ENCODE data around the gene BAZ2B. TPM values are rescaled to one million over a fixed set of nuclear protein-coding genes. Genes with fewer than 3 reads are reported as not detected.

The BAZ2B gene
- total and polyA plus RNA-seq, 7 donors = 7.6 to 156 (median 105) TPM

- intact Hi-C loops (cut with DNase I) = no loop called here
- H3K27me3 ChIP-seq = no peaks in the 10 kb centered on the region
- 97% methylated on average over 4 of the region's 4 CpGs for WGBS, 2 donors
- no peak for TF ChIP-seq EP300 (IDR thresholded peaks at IDR 0.05)
- no peak for TF ChIP-seq POLR2AphosphoS5 (IDR thresholded peaks at IDR 0.05)
- no peak for TF ChIP-seq POLR2A (IDR thresholded peaks at IDR 0.05)
- TF ChIP-seq CTCF (IDR thresholded peaks at IDR 0.05) = no peak
- peaks cover 0 to 24% (median 13%) of the 10 kb centered on the region in 4 donors for H3K4me1 ChIP-seq
- H3K36me3 ChIP-seq = peaks cover 0 to 31% (median 4%) of the 10 kb centered on the region in 4 donors
- no peak overlapping the region for H3K4me3 ChIP-seq
- H3K27ac ChIP-seq = no peak overlapping the region
- no peaks in the 10 kb centered on the region for H3K9me3 ChIP-seq
- DNase-seq = no peak
Measured at GRCh38 chr2:159270744-159271379, 345.5 kb downstream of the BAZ2B start.

Small RNA genes lying within 50 kb of the gene (small RNA-seq; reads per million reads assigned to genes)
- gene RF00019 = 0 reads per million in 3 donors

Other genes starting within 250 kb of the BAZ2B start
- 100 to 1,000 TPM in 2 of 4 donors, 10 to 100 TPM in 2; 89.9 to 112 (median 103) TPM for gene MARCHF7, start 96.0 kb upstream of the BAZ2B start, total RNA-seq
- 10 to 100 TPM; 21.0 to 35.5 (median 28.2) TPM for gene MARCHF7, start 96.0 kb upstream of the BAZ2B start, polyA plus RNA-seq
- 10 to 100 TPM; 42.4 to 67.6 (median 53.6) TPM for gene CD302, start 181.7 kb upstream of the BAZ2B start, total RNA-seq
- 10 to 100 TPM in 2 of 3 donors, 1 to 10 TPM in 1; 9.0 to 17.4 (median 10.3) TPM for gene CD302, start 181.7 kb upstream of the BAZ2B start, polyA plus RNA-seq

Measured in sigmoid colon (tissue), 7 donors.